A549 (cell line): ENCODE results near the gene ANGPT4. TPM values are rescaled to one million over a fixed set of nuclear protein-coding genes. Genes with fewer than 3 reads are reported as not detected.
"Not testable (repeated sequence)": the region's sequence is repeated elsewhere in the genome, so short reads cannot be mapped to it uniquely, and the experiment has no call there.

Experiments used
- ATAC-seq, 2 experiments: fragments of 200-7000 bp in 1 of 2; fragments of >200 bp in 1 of 2; cut with Nextera tagmentation in 1 of 2; cut with Tn5 transposase in 1 of 2; 3 replicates each; pipeline versions ENCODE4 v1.8.0 to v1.9.1; 2018 to 2020; ENCODE audit warnings: mild to moderate bottlenecking in 1 of 2, moderate library complexity in 1 of 2
- CTCF ChIA-PET: fragments of 300-600 bp; sonication (Branson Sonifier 250); formaldehyde crosslinking; extraction: SDS; loops from one replicate; lab custom pipeline; 2021; ENCODE audit warnings: antibody characterized with exemption, inconsistent platforms; lab: Yijun Ruan, JAX
- POLR2A ChIA-PET: fragments of 350-600 bp; formaldehyde crosslinking; extraction: SDS; loops from one replicate; lab custom pipeline; 2021; ENCODE audit warnings: antibody characterized with exemption, inconsistent platforms; lab: Yijun Ruan, JAX
- DNase-seq, 2 experiments: peaks; one replicate each; pipeline versions ENCODE4 v3.0.0 to v3.0.0-alpha.2; 2011 to 2016; ENCODE audit warnings: low read depth in 1 of 2, low spot score in 1 of 2
- FAIRE-seq: peaks from 2 replicates; lab custom pipeline; 2011; peaks lifted over from hg19 to GRCh38; lab: Jason Lieb, UNC
- H3K27ac ChIP-seq, 2 experiments: fragments of >200 bp; sonication (Bioruptor Twin); formaldehyde crosslinking; 3 replicates each; pipeline ENCODE4 v1.5.1; 2016 to 2017
- H3K4me1 ChIP-seq: fragments of >200 bp; sonication (Bioruptor Twin); formaldehyde crosslinking; 3 replicates; pipeline ENCODE4 v1.6.1; 2016
- H3K4me2 ChIP-seq: fragments of >200 bp; sonication (Bioruptor Twin); formaldehyde crosslinking; 3 replicates; pipeline ENCODE4 v1.6.1; 2016
- H3K4me3 ChIP-seq: fragments of >200 bp; sonication (Bioruptor Twin); formaldehyde crosslinking; 3 replicates; pipeline ENCODE4 v1.5.1; 2016
- H3K9me3 ChIP-seq: fragments of >200 bp; sonication (Bioruptor Twin); formaldehyde crosslinking; 3 replicates; pipeline ENCODE4 v1.6.1; 2016
- CEBPB ChIP-seq, 2 experiments: fragments of >200 bp in 1 of 2; sonication (Bioruptor Twin) in 1 of 2; formaldehyde crosslinking in 1 of 2; IDR thresholded peaks; 2 replicates each; pipeline ENCODE4 v1.6.1; 2012 to 2016
- EP300 ChIP-seq, 2 experiments: fragments of >200 bp; sonication (Bioruptor Twin); formaldehyde crosslinking; IDR thresholded peaks; 2 replicates in 1 of 2; 3 replicates in 1 of 2; pipeline ENCODE4 v1.6.1; 2016 to 2017
- ESRRA ChIP-seq: fragments of 150-350 bp; IDR thresholded peaks from 2 replicates; pipeline ENCODE4 v1.6.1; 2014; ENCODE audit warnings: mild to moderate bottlenecking, low read length, borderline replicate concordance
- FOSL2 ChIP-seq, 2 experiments: fragments of 450-650 bp in 1 of 2; fragments of >200 bp in 1 of 2; sonication (Bioruptor Twin) in 1 of 2; formaldehyde crosslinking; IDR thresholded peaks; 2 replicates each; pipeline versions ENCODE4 v1.5.0 to v1.6.1; 2016 to 2020; ENCODE audit warnings: mild to moderate bottlenecking in 1 of 2, moderate library complexity in 1 of 2
- FOXS1 ChIP-seq: fragments of 250-450 bp; sonication (Bioruptor Pico); IDR thresholded peaks from 2 replicates; pipeline ENCODE4 v1.5.0; 2020; ENCODE audit warnings: mild to moderate bottlenecking, moderate library complexity
- HDAC2 ChIP-seq: fragments of 200-600 bp; sonication (generic); IDR thresholded peaks from 2 replicates; pipeline ENCODE4 v1.6.1; 2016
- HOXB13 ChIP-seq: fragments of 250-450 bp; sonication (Bioruptor Pico); IDR thresholded peaks from 2 replicates; pipeline ENCODE4 v1.5.0; 2020; ENCODE audit warnings: low read depth, mild to moderate bottlenecking, moderate library complexity
- HOXB5 ChIP-seq: fragments of 250-450 bp; sonication (Bioruptor Pico); IDR thresholded peaks from 2 replicates; pipeline ENCODE4 v1.5.0; 2020; ENCODE audit warnings: mild to moderate bottlenecking, moderate library complexity
- MAFK ChIP-seq: fragments of 450-650 bp; IDR thresholded peaks from 2 replicates; pipeline ENCODE4 v1.6.1; 2014; ENCODE audit not compliant: partially characterized antibody
- MYC ChIP-seq: IDR thresholded peaks from 2 replicates; pipeline ENCODE4 v1.6.1; 2012; ENCODE audit warnings: mild to moderate bottlenecking, inconsistent platforms, low read length, improper control_type of control experiment, borderline replicate concordance
- NR3C1 ChIP-seq: fragments of >200 bp; sonication (Bioruptor Twin); formaldehyde crosslinking; IDR thresholded peaks from 3 replicates; pipeline ENCODE4 v1.6.1; 2017
- POLR2AphosphoS2 ChIP-seq: conservative IDR thresholded peaks from 2 replicates; pipeline ENCODE4 v1.6.1; 2012; ENCODE audit warnings: low read length, improper control_type of control experiment, inconsistent platforms
- RNF2 ChIP-seq: fragments of 200-600 bp; sonication (generic); IDR thresholded peaks from 2 replicates; pipeline ENCODE4 v1.6.1; 2016; ENCODE audit warnings: low read depth, mild to moderate bottlenecking, antibody characterized with exemption, moderate library complexity, borderline replicate concordance
- SREBF2 ChIP-seq: fragments of 450-650 bp; IDR thresholded peaks from 2 replicates; pipeline ENCODE4 v1.6.1; 2014; ENCODE audit warnings: mild to moderate bottlenecking, moderate library complexity
- TFCP2L1 ChIP-seq: fragments of 250-450 bp; sonication (Bioruptor Pico); IDR thresholded peaks from 2 replicates; pipeline ENCODE4 v1.5.0; 2021; ENCODE audit warnings: mild to moderate bottlenecking
- ZC3H11A ChIP-seq: fragments of 450-650 bp; IDR thresholded peaks from 2 replicates; pipeline ENCODE4 v1.6.1; 2014; ENCODE audit warnings: antibody characterized with exemption, mild to moderate bottlenecking
- ZFP36 ChIP-seq: fragments of 450-650 bp; IDR thresholded peaks from 2 replicates; pipeline ENCODE4 v1.6.1; 2014; ENCODE audit warnings: borderline replicate concordance; ENCODE audit not compliant: partially characterized antibody
- WGBS: methylation state at CpG from one replicate; pipeline ENCODE4 v1.1.6; 2017; ENCODE audit errors: missing lambda C conversion rate; 5-methylcytosine and 5-hydroxymethylcytosine counted together
- polyA plus RNA-seq, 4 experiments: library from polyadenylated mRNA; depleted of rRNA in 3 of 4; stranded (reverse); fragments of >200 nt; fragmentation: RNase III in 1 of 4; extraction: RNeasy Plus Mini Kit Qiagen cat#74134 plus additional on column Dnase treatment in 1 of 4; gene quantifications; 2 replicates in 3 of 4; 3 replicates in 1 of 4; pipeline ENCODE4 v1.2.3, GENCODE V29; 2011 to 2017
- TF ChIP-seq, protein P1 (sequence below): fragments of 150-350 bp; IDR thresholded peaks from 2 replicates; pipeline ENCODE4 v1.6.1; 2014; ENCODE audit warnings: low read depth, mild to moderate bottlenecking, low read length
- TF ChIP-seq, protein P2 (sequence below): IDR thresholded peaks from 2 replicates; pipeline ENCODE4 v1.6.1; 2012; ENCODE audit warnings: low read depth, borderline replicate concordance
- TF ChIP-seq, protein P3 (sequence below): fragments of >200 bp; sonication (Bioruptor Twin); formaldehyde crosslinking; IDR thresholded peaks from 3 replicates; pipeline ENCODE4 v1.5.1; 2016

Gene ANGPT4
- polyA plus RNA-seq, 2 of the 4 experiments (the other 2 are of a cell fraction), result 0.04 TPM; not detected in 1

DNA sequence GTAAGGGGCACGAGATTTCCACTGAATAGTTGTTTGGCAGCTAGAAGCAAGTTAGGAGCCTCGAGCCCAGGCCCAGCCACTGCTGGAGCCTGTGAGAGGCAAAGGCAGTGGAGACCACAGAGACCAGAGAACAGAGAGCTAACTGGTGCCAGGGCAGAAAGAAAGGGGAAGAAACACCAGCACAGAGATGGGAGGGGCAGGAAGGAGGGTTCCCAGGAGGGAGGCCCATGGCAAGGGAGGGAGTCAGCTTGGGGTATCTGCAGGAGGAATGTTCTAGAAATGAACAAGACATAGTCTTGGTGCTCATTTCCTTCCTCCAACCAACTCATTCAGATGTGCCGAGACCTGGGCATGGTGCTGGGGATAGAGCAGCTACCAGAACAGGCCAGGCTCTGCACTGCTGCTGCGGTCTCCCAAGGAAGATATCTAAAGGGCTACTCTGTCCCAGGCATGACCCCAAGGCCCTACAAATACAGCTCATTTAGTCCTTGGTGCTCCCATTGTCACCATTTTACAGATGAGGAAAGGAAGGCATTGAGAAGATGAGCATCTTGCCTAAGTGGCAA, 10.7 kb downstream of the ANGPT4 start:
- ChIA-PET POLR2A (no interaction called here), CTCF (interaction anchor here (0.5 to 2.1 kb wide), 9 partner anchors 14 to 1784 kb away, joined by 3 to 8 read pairs (median 3); no protein-coding TSS in a partner anchor)
- no peak for DNase-seq
- no peak overlapping the region for H3K4me2 ChIP-seq
- no peak for FAIRE-seq
- no peak overlapping the region for H3K27ac ChIP-seq
- 37% methylated on average over 4 of the region's 4 CpGs for WGBS
- H3K4me3 ChIP-seq, result no peak overlapping the region
- no peaks in the 10 kb centered on the region for H3K9me3 ChIP-seq
- peaks cover 6% of the 10 kb centered on the region for H3K4me1 ChIP-seq
- TF ChIP-seq TFCP2L1 (CRISPR knock-in tag) (no peak), ZFP36 (no peak), RNF2 (no peak), MAFK (no peak), FOSL2 (IDR thresholded peaks at IDR 0.05) (no peak), FOSL2 (CRISPR knock-in tag; IDR thresholded peaks at IDR 0.05) (no peak), ZC3H11A (no peak), EP300 (IDR thresholded peaks at IDR 0.05) (no peak), CEBPB (IDR thresholded peaks at IDR 0.05) (no peak), SREBF2 (no peak), HDAC2 (no peak), ESRRA (no peak), HOXB13 (no peak), POLR2AphosphoS2 (no peak)
- TF ChIP-seq, protein P1, sequence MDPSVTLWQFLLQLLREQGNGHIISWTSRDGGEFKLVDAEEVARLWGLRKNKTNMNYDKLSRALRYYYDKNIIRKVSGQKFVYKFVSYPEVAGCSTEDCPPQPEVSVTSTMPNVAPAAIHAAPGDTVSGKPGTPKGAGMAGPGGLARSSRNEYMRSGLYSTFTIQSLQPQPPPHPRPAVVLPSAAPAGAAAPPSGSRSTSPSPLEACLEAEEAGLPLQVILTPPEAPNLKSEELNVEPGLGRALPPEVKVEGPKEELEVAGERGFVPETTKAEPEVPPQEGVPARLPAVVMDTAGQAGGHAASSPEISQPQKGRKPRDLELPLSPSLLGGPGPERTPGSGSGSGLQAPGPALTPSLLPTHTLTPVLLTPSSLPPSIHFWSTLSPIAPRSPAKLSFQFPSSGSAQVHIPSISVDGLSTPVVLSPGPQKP, result no peak
- TF ChIP-seq, protein P2, sequence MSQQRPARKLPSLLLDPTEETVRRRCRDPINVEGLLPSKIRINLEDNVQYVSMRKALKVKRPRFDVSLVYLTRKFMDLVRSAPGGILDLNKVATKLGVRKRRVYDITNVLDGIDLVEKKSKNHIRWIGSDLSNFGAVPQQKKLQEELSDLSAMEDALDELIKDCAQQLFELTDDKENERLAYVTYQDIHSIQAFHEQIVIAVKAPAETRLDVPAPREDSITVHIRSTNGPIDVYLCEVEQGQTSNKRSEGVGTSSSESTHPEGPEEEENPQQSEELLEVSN, result no peak
- TF ChIP-seq, protein P3, sequence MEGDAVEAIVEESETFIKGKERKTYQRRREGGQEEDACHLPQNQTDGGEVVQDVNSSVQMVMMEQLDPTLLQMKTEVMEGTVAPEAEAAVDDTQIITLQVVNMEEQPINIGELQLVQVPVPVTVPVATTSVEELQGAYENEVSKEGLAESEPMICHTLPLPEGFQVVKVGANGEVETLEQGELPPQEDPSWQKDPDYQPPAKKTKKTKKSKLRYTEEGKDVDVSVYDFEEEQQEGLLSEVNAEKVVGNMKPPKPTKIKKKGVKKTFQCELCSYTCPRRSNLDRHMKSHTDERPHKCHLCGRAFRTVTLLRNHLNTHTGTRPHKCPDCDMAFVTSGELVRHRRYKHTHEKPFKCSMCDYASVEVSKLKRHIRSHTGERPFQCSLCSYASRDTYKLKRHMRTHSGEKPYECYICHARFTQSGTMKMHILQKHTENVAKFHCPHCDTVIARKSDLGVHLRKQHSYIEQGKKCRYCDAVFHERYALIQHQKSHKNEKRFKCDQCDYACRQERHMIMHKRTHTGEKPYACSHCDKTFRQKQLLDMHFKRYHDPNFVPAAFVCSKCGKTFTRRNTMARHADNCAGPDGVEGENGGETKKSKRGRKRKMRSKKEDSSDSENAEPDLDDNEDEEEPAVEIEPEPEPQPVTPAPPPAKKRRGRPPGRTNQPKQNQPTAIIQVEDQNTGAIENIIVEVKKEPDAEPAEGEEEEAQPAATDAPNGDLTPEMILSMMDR, result no peak
- TF ChIP-seq, all 56 proteins: peak for 0
- no peak for ATAC-seq

DNA sequence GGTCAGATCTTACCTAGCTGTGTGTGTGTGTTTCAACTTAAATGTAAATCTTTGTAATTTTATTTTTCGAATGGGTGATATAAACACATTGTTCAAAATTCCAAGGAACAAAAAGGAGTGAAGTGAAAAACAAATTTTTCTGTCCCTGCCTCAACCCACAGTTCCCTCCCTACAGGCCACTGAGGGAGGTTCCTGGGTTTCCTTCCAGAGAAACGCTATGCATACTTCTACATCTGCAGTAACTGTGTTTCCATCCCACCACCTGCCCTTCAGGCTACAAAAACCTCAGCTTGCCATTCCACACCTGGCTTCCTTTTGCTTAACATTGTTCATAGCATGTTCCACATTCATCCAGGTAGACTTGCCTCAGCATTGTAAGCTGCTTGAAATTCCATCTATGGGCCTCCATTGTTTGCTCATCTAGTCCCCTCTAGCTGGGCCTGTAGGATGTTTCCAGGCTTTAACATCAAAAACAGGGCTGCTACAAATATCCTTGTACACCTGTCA, 12.0 kb downstream of the ANGPT4 start:
- Histone ChIP-seq H3K4me1 (no peaks in the 10 kb centered on the region), H3K4me2 (no peak overlapping the region), H3K4me3 (no peak overlapping the region), H3K9me3 (no peaks in the 10 kb centered on the region), H3K27ac (no peak overlapping the region)
- POLR2A ChIA-PET, result interaction anchor here (0.6 kb wide), 1 partner anchor 370 kb away, joined by 10 read pairs; no protein-coding TSS in a partner anchor
- ATAC-seq (no peak), DNase-seq (no peak), FAIRE-seq (no peak)
- CTCF ChIA-PET, result interaction anchor here (1.3 to 1.5 kb wide), 2 partner anchors 11 to 89 kb away, joined by 3 to 4 read pairs; no protein-coding TSS in a partner anchor
- no peak for TF ChIP-seq NR3C1
- TF ChIP-seq MYC, result no peak
- no peak for TF ChIP-seq HOXB5 (CRISPR knock-in tag)
- TF ChIP-seq POLR2AphosphoS2, result no peak
- TF ChIP-seq FOXS1 (CRISPR knock-in tag), result no peak
- 65% methylated on average over 2 of the region's 2 CpGs for WGBS

DNA sequence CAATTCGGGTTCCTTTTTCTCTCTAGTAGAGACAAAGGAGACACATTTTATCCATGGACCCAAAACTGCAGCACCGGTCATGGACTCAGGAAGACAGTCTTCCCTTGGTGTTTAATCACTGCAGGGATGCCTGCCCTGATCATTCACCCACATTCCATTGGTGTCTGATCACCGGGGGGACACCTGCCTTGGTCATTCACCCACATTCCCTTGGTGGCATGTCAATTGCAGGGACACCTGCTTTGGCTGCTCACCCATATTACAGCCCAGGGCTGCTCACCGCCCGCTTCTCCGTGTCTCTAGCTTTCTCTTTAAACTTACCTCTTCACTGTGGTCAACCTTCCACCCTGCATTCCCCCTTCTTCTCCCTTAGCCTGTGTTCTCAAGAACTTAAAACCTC, 18.7 kb downstream of the ANGPT4 start:
- DNase-seq, H3K9me3 ChIP-seq, H3K27ac ChIP-seq, ATAC-seq, POLR2A ChIA-PET, H3K4me1 ChIP-seq, FAIRE-seq, H3K4me2 ChIP-seq, H3K4me3 ChIP-seq: not testable (repeated sequence)
- WGBS, result 61% methylated on average over 6 of the region's 6 CpGs
- CTCF ChIA-PET, result interaction anchor here (1.1 to 1.5 kb wide), 2 partner anchors 18 to 81 kb away, joined by 3 to 4 read pairs; no protein-coding TSS in a partner anchor
